SK-N-SH treated with all-trans-retinoic acid at 6 μM for 48 hours (cell line): ENCODE measurements around the gene DIAPH1.

Experiments used
- ATAC-seq: fragments of 200-7000 bp; cut with Tn5 transposase; 3 replicates; pipeline ENCODE4 v1.9.1; 2020; ENCODE audit warnings: mild to moderate bottlenecking, moderate library complexity
- ARNTL ChIP-seq: fragments of 450-650 bp; formaldehyde crosslinking; IDR thresholded peaks from 2 replicates; pipeline ENCODE4 v1.5.0; 2020; ENCODE audit warnings: low read depth, mild to moderate bottlenecking, moderate library complexity, borderline replicate concordance
- BACH2 ChIP-seq: fragments of 250-450 bp; sonication (Bioruptor Pico); IDR thresholded peaks from 2 replicates; pipeline ENCODE4 v1.9.0; 2021; ENCODE audit warnings: mild to moderate bottlenecking, borderline replicate concordance
- CREB5 ChIP-seq: fragments of 250-450 bp; sonication (Bioruptor Pico); IDR thresholded peaks from 2 replicates; pipeline ENCODE4 v1.5.1; 2020; ENCODE audit warnings: low read depth, mild to moderate bottlenecking, moderate library complexity
- CSDC2 ChIP-seq: fragments of 250-450 bp; sonication (Bioruptor Pico); IDR thresholded peaks from 2 replicates; pipeline ENCODE4 v1.5.0; 2020; ENCODE audit warnings: mild to moderate bottlenecking, moderate library complexity
- CSRNP3 ChIP-seq: fragments of 250-450 bp; sonication (Bioruptor Pico); IDR thresholded peaks from 2 replicates; pipeline ENCODE4 v1.5.1; 2021; ENCODE audit warnings: mild to moderate bottlenecking, moderate library complexity
- ESRRG ChIP-seq: fragments of 250-450 bp; sonication (Bioruptor Pico); IDR thresholded peaks from 2 replicates; pipeline ENCODE4 v1.6.1; 2021; ENCODE audit warnings: mild to moderate bottlenecking
- GLIS3 ChIP-seq: fragments of 250-450 bp; sonication (Bioruptor Pico); IDR thresholded peaks from 2 replicates; pipeline ENCODE4 v1.5.0; 2020; ENCODE audit warnings: mild to moderate bottlenecking, moderate library complexity
- ISL1 ChIP-seq: fragments of 250-450 bp; sonication (Bioruptor Pico); IDR thresholded peaks from 2 replicates; pipeline ENCODE4 v2.1.2; 2022; ENCODE audit warnings: mild to moderate bottlenecking, moderate library complexity
- PATZ1 ChIP-seq: fragments of 250-450 bp; sonication (Bioruptor Pico); IDR thresholded peaks from 2 replicates; pipeline ENCODE4 v1.8.0; 2020; ENCODE audit warnings: mild to moderate bottlenecking, moderate library complexity, borderline replicate concordance
- POU6F1 ChIP-seq: fragments of 250-450 bp; sonication (Bioruptor Pico); IDR thresholded peaks from 2 replicates; pipeline ENCODE4 v1.8.0; 2021; ENCODE audit warnings: low read depth, mild to moderate bottlenecking, moderate library complexity, borderline replicate concordance
- PPARA ChIP-seq: fragments of 250-450 bp; sonication (Bioruptor Pico); IDR thresholded peaks from 2 replicates; pipeline ENCODE4 v1.5.0; 2020; ENCODE audit warnings: mild to moderate bottlenecking, borderline replicate concordance
- RARB ChIP-seq: fragments of 250-450 bp; sonication (Bioruptor Pico); IDR thresholded peaks from 2 replicates; pipeline ENCODE4 v1.8.0; 2021; ENCODE audit warnings: mild to moderate bottlenecking, moderate library complexity
- SNAI2 ChIP-seq: fragments of 250-450 bp; sonication (Bioruptor Pico); IDR thresholded peaks from 2 replicates; pipeline ENCODE4 v1.5.0; 2020; ENCODE audit warnings: mild to moderate bottlenecking, moderate library complexity
- TOX ChIP-seq: fragments of 250-450 bp; sonication (Bioruptor Pico); IDR thresholded peaks from 2 replicates; pipeline ENCODE4 v1.8.0; 2021; ENCODE audit warnings: mild to moderate bottlenecking, moderate library complexity, borderline replicate concordance
- TSHZ2 ChIP-seq: fragments of 250-450 bp; sonication (Bioruptor Pico); IDR thresholded peaks from 2 replicates; pipeline ENCODE4 v1.5.0; 2020; ENCODE audit warnings: mild to moderate bottlenecking, moderate library complexity
- ZC3H10 ChIP-seq: fragments of 250-450 bp; sonication (Bioruptor Pico); IDR thresholded peaks from 2 replicates; pipeline ENCODE4 v1.5.1; 2021; ENCODE audit warnings: mild to moderate bottlenecking, moderate library complexity
- ZFP3 ChIP-seq: fragments of 250-450 bp; sonication (Bioruptor Pico); IDR thresholded peaks from 2 replicates; pipeline ENCODE4 v1.5.0; 2020; ENCODE audit warnings: mild to moderate bottlenecking, moderate library complexity
- ZFP30 ChIP-seq: fragments of 450-650 bp; formaldehyde crosslinking; IDR thresholded peaks from 2 replicates; pipeline ENCODE4 v1.5.0; 2022; ENCODE audit warnings: mild to moderate bottlenecking, moderate library complexity
- ZNF565 ChIP-seq: fragments of 450-650 bp; formaldehyde crosslinking; conservative IDR thresholded peaks from 2 replicates; pipeline ENCODE4 v1.5.0; 2020; ENCODE audit warnings: low read depth, mild to moderate bottlenecking, moderate library complexity
- ZNF70 ChIP-seq: fragments of 450-650 bp; formaldehyde crosslinking; IDR thresholded peaks from 2 replicates; pipeline ENCODE4 v1.5.0; 2020; ENCODE audit warnings: mild to moderate bottlenecking, moderate library complexity
- ZNF8 ChIP-seq: fragments of 450-650 bp; formaldehyde crosslinking; IDR thresholded peaks from 2 replicates; pipeline ENCODE4 v1.5.0; 2020; ENCODE audit warnings: mild to moderate bottlenecking, moderate library complexity

The DIAPH1 gene

GRCh38 chr5:141597814-141598213 is 21.0 kb downstream of the DIAPH1 start:
- no peak for ATAC-seq
- TF ChIP-seq TSHZ2, result no peak
- no peak for TF ChIP-seq ISL1
- no peak for TF ChIP-seq ZNF565 (CRISPR knock-in tag)
- TF ChIP-seq ZFP30 (CRISPR knock-in tag), result no peak
- no peak for TF ChIP-seq ZNF70 (CRISPR knock-in tag)
- no peak for TF ChIP-seq TOX (CRISPR knock-in tag)
- no peak for TF ChIP-seq SNAI2

GRCh38 chr5:141597394-141597793 is 21.4 kb downstream of the DIAPH1 start:
- no peak for ATAC-seq
- TF ChIP-seq ISL1, result no peak
- no peak for TF ChIP-seq BACH2
- TF ChIP-seq ZFP3 (CRISPR knock-in tag), result no peak
- TF ChIP-seq ZC3H10 (CRISPR knock-in tag), result no peak
- TF ChIP-seq ESRRG (CRISPR knock-in tag), result no peak
- TF ChIP-seq TOX (CRISPR knock-in tag), result no peak
- TF ChIP-seq POU6F1 (CRISPR knock-in tag), result no peak
- TF ChIP-seq RARB (CRISPR knock-in tag), result no peak
- no peak for TF ChIP-seq ZNF8
- no peak for TF ChIP-seq ZNF565 (CRISPR knock-in tag)

GRCh38 chr5:141596867-141597266 is 21.9 kb downstream of the DIAPH1 start:
- TF ChIP-seq PATZ1 (CRISPR knock-in tag) (no peak), ZC3H10 (CRISPR knock-in tag) (no peak), CSDC2 (no peak), ZNF70 (CRISPR knock-in tag) (no peak), POU6F1 (CRISPR knock-in tag) (no peak), ZFP3 (CRISPR knock-in tag) (no peak), ISL1 (no peak), PPARA (CRISPR knock-in tag) (no peak), CSRNP3 (CRISPR knock-in tag) (no peak), GLIS3 (no peak), BACH2 (no peak), TOX (CRISPR knock-in tag) (no peak), ZNF565 (CRISPR knock-in tag) (no peak), CREB5 (no peak), TSHZ2 (no peak), ARNTL (CRISPR knock-in tag) (no peak), ESRRG (CRISPR knock-in tag) (no peak)
- ATAC-seq, result no peak
